Measurements from ENCODE around the gene NHLRC4.

The NHLRC4 gene

GRCh38 chr16:531494-532125, 35.2 kb upstream of the NHLRC4 start:
- DNase-seq: no peak

DNA sequence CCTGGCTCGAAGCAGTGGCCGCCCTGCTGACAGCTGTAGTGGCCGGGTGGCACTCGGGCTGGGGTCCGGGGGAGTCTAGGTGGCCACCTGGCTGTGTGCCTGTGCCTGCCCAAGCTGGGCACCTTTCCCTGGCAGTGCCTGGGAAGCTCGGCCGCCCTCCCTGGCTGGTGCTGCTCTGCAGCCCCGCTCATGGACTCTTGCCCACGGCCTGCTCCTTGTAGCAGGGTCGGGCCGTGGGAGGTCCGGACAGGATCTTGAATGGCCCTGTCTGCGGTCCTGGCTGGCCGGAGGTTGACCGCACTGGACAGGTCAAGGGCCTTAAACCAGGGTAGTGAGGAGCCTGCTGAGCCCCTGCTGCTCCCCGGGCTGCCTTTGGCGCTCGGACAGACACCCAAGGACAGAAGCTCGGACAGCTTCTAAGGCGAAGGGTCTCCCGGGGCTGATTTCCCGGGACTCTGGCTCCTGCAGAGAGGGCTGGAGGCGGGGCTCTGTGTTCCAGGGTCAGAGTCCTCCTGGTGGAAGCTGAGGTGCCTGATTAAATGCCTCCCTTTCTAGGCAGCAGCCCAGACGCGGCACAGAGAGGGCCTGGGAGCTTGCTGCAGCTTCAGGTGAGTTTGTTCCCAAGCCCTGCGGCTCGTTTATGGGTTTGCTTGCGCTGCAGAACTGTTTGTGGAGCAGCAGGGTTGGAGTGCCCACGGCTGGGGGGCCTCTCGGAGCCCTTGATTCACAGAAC, 33.2 kb upstream of the NHLRC4 start:
- no peak for DNase-seq

GRCh38 chr16:534135-534534, 32.7 kb upstream of the NHLRC4 start:
- DNase-seq: no peak

DNA sequence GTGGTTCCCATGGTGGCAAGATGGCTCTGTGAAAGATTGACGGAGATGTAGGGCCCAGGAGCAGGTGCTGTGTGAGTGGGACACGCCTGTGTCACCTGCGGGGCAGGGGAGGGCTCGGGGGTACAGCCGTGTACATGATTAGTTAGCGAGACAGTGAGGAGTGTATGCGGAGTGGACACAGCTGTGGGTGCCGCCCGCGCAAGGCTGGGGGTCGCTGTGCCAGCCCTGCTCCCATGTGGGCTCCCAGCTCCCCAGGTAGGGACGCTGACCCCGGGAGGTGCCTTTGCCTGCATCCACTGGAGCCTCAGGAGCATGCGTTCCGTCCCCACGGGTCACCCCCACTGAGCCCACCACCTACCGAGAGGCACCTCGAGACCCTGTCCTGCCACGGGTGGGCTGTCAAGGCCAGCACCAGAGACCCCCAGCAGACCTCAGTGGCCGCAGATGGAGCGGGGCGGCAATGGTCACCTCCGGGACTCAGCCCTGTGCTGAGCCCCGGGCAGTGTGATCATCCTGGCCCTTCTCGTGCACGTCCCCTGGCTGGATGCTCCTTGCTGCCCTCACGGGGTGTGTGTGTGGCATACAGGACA, 31.9 kb upstream of the NHLRC4 start:
- DNase-seq: no peak

DNA sequence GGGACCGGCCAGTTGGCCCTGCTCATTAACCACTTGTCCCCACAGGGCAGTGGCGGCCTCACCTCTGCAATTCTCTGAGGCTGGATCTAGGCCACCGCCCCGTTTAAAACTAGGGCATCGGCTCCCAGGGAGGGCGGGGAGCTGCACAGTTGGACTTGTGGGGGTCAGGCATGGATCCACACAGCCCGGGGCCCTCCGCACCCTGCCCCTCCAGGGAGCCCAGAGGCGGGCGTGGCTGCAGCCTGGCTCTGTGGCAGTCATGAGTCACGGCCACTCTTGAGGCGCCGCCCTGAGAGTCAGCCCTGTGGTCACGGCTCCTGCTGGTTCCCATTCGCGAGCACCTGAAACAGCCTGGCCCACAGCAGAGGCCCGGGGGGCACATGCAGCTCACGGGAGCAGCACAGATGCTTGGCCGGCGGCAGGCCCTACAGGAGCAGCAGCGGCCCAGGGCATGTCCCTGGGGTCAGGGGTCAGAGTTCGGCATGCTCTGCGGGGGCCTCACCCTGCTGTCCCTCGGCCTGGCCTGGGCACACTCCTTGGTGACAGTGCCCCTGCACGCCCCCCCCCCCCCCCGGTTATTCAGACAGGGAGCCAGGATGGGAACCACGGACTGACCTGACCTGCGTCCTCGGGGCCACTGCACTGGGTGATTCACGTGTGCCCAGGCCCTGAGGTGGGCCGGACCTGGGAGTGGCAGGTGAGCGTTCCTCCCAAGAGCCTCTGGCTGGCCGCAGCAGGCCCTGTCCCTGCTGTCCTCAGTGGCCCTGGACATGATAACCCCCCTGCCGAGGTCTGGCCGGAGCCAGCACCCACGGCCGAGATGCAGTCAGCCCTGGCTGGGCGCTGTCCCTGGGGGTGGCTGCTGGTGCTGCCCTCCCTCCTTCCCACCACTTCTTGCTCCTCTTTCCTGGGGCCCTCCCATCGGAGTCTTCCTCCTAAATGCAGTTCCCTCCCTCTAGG, 31.1 kb upstream of the NHLRC4 start:
- DNase-seq: no peak

DNA sequence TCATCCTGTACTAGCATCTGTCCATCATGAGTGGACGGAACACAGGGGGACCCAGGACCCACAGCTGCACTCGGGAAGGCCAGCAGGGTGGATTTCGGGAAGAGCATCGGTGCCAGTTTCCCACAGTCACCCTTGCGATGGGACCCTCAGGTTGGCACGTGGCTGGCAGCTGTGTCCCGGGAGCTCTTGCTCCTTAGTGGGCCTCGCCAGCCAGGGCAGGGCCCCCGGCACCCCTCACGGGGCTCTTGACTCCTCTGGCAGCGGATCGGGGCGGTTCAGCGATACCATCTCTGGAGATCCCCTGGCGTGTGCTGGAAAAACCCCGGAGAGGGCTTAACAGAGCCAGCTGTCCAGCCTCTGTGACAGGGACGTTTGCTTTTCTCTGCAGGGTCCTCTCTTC, 30.1 kb upstream of the NHLRC4 start:
- DNase-seq: no peak

DNA sequence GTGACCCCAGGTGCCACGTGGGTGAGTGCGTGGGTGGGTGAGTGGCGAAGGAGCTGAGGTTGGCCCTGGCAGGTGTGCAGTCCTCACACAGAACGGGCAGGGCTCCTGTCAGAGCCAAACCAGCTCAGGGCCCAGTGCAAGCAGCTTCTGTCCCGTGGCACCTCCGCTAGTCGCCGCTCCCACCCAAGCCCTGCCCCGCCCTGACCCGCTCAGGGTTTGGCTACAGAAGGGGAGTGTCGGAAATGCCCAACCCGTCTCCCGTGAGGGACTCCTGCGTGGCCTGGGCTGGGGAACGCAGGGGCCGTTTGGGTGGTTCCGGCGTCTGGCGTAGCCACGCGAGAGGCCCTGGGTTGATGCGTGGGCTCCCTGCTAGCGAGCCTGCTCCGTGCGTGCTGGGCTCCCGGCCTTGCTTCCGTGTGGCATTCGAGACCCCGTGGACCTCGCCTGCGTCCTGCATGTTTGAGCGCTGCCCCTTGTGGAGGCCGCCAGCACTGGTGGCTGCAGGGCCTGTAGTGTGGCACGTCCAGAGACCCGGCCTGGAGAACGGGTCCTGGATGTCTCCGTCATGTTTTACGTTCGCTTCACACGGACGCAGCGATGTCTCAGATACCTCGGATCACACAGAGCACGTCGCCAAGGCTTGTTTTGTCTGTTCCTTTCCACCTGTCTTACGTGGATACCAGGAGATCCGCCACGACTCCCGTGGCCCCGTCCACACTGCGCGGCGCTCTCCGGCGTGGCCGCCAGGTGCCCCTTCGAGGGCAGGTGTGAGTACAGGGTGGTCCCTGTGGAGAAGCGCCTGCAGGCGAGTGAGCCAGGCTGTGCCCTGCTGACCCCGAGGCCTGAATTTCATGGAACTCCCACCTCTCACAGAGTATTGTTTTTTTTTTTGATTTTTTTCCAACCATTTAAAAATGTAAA, 29.1 kb upstream of the NHLRC4 start:
- no peak for DNase-seq

DNA sequence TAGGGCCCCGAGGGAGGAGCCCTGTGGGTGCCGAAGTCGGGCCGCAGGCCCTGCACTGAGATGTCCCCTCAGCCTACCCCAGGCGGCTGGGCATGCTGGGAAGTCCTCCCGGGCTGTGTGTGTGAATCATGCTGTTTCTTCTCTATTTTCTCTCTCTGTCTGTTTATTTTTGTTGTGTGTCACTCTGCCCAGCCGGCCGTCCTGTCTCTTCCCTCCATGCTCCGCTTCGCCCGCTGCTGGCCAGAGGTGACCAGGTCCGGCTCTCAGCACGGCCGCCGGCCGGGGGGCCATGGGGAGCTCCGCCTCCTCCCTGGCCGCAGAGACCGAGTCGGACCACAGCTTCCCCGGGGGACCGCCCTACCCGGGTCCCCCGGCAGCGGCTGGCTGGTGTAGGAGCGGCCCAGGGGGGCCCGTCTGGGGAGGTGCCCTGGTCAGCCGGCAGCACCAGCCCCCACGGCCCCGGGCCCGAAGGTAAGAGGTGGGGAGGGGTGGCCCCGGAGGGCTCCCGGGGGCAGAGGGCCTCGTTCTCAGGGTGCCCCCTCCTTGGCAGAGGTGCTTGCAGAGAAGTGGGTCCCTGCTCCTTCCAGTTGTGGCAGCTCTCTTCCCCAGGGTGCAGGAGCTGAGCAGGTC, 26.8 kb upstream of the NHLRC4 start:
- DNase-seq: no peak

DNA sequence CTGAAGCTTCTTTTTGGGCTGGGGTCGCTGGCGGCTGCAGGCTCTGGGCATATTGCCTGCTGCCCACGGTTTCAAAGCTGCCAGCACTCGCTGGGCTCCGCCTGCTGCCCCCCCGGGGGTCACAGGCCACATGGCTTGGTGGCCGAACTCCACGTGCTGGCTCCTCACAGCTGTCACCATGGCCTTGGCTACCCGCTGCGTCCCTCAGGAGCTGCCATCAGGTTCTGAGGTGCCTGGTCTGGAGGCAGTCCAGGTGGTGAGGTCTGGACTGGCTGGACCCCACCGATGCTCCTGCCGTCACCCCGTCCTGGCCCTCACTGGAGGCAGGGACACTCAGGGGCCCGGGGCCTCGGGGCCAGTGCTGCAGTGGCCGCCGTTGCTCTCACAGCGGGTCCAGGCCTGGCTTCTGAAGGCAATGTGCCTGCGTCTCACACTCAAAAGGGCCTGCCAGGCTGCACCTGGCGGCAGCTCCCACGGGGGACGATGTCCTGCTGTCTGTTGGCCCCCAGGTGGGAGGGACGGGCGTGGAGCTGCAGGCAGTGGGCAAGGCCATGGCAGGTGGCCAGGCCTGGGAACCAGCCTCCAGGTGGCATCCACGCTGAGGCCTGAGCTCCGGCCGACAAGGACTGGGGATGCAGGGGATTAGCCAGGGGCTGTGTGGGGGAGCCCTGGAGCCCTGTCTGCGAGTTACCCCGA, 26.0 kb upstream of the NHLRC4 start:
- DNase-seq: no peak

- no peak for DNase-seq
These were observed 23.3 kb upstream of the NHLRC4 start for GRCh38 chr16:543301-544164.

DNA sequence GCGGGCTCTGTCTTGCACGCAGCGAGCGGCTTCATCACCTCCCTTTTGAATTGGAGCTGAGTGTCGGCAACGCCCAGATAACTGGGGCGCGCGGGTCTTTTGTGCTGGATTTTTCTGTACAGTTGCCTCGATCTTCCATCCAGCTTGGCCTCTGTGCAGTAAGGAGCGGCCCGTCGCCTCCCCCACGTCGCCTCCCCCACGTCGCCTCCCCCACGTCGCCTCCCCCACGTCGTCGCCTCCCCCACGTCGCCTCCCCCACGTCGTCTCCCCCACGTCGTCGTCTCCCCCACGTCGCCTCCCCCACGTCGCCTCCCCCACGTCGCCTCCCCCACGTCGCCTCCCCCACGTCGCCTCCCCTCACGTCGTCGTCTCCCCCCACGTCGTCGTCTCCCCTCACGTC, 22.3 kb upstream of the NHLRC4 start:
- no peak for DNase-seq

DNA sequence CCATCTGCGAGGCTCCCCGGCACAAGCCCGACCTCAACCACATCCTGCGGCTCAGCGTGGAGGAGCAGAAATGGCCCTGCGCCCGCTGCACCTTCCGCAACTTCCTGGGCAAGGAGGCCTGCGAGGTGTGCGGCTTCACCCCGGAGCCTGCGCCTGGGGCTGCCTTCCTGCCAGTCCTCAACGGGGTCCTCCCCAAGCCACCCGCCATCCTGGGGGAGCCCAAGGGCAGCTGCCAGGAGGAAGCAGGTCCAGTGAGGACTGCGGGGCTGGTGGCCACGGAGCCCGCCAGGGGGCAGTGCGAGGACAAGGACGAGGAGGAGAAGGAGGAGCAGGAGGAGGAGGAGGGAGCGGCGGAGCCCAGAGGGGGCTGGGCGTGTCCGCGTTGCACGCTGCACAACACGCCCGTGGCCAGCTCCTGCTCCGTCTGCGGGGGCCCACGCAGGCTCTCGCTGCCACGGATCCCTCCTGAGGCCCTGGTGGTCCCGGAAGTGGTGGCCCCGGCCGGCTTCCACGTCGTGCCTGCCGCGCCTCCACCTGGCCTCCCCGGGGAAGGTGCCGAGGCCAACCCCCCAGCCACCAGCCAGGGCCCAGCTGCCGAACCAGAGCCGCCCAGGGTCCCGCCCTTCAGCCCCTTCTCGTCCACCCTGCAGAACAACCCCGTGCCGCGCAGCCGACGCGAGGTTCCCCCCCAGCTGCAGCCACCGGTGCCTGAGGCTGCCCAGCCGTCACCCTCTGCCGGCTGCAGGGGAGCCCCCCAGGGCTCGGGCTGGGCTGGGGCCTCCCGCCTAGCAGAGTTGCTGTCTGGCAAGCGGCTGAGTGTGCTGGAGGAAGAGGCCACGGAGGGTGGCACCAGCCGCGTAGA, 19.7 kb upstream of the NHLRC4 start:
- no peak for DNase-seq

GRCh38 chr16:548586-548985, 18.2 kb upstream of the NHLRC4 start:
- DNase-seq: no peak

- DNase-seq: no peak
These were observed 17.1 kb upstream of the NHLRC4 start for GRCh38 chr16:549544-550263.

- no peak for DNase-seq
These were observed 15.6 kb upstream of the NHLRC4 start for GRCh38 chr16:551210-551609.

- no peak for DNase-seq
These were observed 14.6 kb upstream of the NHLRC4 start for GRCh38 chr16:552171-552570.

- no peak for DNase-seq
These were observed 13.1 kb upstream of the NHLRC4 start for GRCh38 chr16:553601-554296.

DNA sequence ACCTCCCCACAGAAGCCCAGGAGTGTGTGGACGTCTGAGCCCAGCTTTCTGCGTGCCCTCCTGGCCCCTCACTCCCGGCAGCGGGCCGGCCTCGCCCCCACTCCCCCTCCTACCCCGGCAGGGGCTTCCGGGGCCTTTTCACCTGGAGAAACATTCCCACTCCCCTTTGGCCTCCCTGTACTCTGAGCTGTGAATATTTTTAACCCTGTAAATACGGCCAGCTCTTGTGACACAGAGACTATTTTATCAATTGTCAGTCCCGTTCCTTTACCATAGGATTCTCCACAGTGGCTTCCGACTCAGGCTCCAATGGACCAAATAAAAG, 12.5 kb upstream of the NHLRC4 start:
- DNase-seq: no peak

All from NCI-H446 (cell line).